Measurements from ENCODE around the gene PDE8B. TPM values are rescaled to one million over a fixed set of nuclear protein-coding genes. Genes with fewer than 3 reads are reported as not detected.

PDE8B gene
- total RNA-seq, 1 experiment from 2014 or later = 0.17 TPM

DNA sequence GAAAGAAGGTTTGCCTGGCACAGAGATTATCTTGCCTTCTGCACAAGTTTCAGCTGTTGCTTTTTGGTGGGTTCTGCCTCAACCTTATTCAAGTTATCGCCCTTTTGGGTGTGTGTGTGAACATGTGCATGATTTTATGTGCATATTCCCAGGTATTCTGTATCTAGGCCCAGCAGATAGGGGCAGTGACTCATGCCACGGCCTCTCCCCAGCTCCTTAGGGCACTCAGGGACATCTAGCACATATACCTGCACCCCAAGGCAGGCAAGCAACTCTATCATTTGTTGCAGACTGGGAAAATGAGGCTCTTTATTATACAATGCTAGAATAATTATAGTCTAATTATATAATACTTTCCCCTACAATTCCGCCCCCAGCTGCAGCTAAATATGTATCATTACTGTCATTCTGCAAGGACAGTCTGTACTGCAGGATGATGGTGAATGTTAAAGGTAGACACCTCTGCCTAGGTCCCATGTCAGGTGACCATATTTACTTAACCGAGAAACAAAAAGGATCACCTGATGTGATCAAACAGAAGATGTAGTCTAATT, 128.9 kb downstream of the PDE8B start:
- Histone ChIP-seq H3K79me2 (ENCODE audit: insufficient read depth, low read length) (no peaks in the 10 kb centered on the region), H3K4me3 (replicated peaks in 1 of 2; ENCODE audit: low read depth in 1 of 2, low read length in 2 of 2) (no peak overlapping the region), H3K4me1 (ENCODE audit: control insufficient read depth in 1 of 2, insufficient read depth in 2 of 2, low read length in 2 of 2) (no peaks in the 10 kb centered on the region), H3K27me3 (ENCODE audit: insufficient read depth, low read length) (no peaks in the 10 kb centered on the region), H3K4me2 (ENCODE audit: low read length) (no peak overlapping the region), H3K9ac (ENCODE audit: low read length) (no peak overlapping the region), H3K9me3 (ENCODE audit: control insufficient read depth in 1 of 2, insufficient read depth in 1 of 2, low read depth in 1 of 2, low read length in 2 of 2) (no peaks in the 10 kb centered on the region), H3K9me2 (ENCODE audit: insufficient read depth) (no peaks in the 10 kb centered on the region), H3K36me3 (ENCODE audit: control insufficient read depth in 1 of 2, insufficient read depth in 2 of 2, low read length in 2 of 2) (no peaks in the 10 kb centered on the region), H3K27ac (ENCODE audit: low read depth, low read length) (no peak overlapping the region), H2AFZ (ENCODE audit: low read depth, low read length, poor library complexity, severe bottlenecking) (no peak overlapping the region), H4K20me1 (ENCODE audit: insufficient read depth) (no peaks in the 10 kb centered on the region)
- CTCF ChIA-PET = no interaction called here
- no peak for DNase-seq (ENCODE audit: low read depth, low spot score)
- BruUV-seq (replicated peaks) = no TSS peak
- RAD21 ChIA-PET (ENCODE audit: low non-redundant PET in 1 of 2, low total read pairs in 2 of 2, uncharacterized antibody in 2 of 2, unreplicated experiment in 2 of 2) = no interaction called here
- no peak for TF ChIP-seq SIN3A (IDR thresholded peaks at IDR 0.05; ENCODE audit: low read depth)
- TF ChIP-seq, protein P1, sequence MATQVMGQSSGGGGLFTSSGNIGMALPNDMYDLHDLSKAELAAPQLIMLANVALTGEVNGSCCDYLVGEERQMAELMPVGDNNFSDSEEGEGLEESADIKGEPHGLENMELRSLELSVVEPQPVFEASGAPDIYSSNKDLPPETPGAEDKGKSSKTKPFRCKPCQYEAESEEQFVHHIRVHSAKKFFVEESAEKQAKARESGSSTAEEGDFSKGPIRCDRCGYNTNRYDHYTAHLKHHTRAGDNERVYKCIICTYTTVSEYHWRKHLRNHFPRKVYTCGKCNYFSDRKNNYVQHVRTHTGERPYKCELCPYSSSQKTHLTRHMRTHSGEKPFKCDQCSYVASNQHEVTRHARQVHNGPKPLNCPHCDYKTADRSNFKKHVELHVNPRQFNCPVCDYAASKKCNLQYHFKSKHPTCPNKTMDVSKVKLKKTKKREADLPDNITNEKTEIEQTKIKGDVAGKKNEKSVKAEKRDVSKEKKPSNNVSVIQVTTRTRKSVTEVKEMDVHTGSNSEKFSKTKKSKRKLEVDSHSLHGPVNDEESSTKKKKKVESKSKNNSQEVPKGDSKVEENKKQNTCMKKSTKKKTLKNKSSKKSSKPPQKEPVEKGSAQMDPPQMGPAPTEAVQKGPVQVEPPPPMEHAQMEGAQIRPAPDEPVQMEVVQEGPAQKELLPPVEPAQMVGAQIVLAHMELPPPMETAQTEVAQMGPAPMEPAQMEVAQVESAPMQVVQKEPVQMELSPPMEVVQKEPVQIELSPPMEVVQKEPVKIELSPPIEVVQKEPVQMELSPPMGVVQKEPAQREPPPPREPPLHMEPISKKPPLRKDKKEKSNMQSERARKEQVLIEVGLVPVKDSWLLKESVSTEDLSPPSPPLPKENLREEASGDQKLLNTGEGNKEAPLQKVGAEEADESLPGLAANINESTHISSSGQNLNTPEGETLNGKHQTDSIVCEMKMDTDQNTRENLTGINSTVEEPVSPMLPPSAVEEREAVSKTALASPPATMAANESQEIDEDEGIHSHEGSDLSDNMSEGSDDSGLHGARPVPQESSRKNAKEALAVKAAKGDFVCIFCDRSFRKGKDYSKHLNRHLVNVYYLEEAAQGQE (IDR thresholded peaks at IDR 0.05; ENCODE audit: low read depth) = no peak
- no peak for TF ChIP-seq RAD21 (IDR thresholded peaks at IDR 0.05; ENCODE audit: low read depth)
- no peak for TF ChIP-seq YY1 (IDR thresholded peaks at IDR 0.05; ENCODE audit: extremely low read depth, insufficient replicate concordance, low read depth, low read length)
- no peak for TF ChIP-seq SRF (IDR thresholded peaks at IDR 0.05; ENCODE audit: low read depth)
- no peak for TF ChIP-seq ELF1 (IDR thresholded peaks at IDR 0.05; ENCODE audit: borderline replicate concordance, low read depth)
- no peak for TF ChIP-seq SP1 (IDR thresholded peaks at IDR 0.05; ENCODE audit: low read depth)
- no peak for TF ChIP-seq TCF7L2 (IDR thresholded peaks at IDR 0.05; ENCODE audit: borderline replicate concordance, extremely low read depth, insufficient read depth, insufficient read length)
- no peak for TF ChIP-seq CBX3 (IDR thresholded peaks at IDR 0.05; ENCODE audit: low read depth)
- TF ChIP-seq MAX (IDR thresholded peaks at IDR 0.05) = no peak
- TF ChIP-seq EZH2 (IDR thresholded peaks at IDR 0.05) = no peak
- intact Hi-C loops (cut with micrococcal nuclease) = no loop called here
- POLR2A ChIA-PET = no interaction called here
- no peak for ATAC-seq

Data from HCT116 (cell line).